ENCODE results near the gene GTF2H4.
"Not testable (repeated sequence)": the region's sequence is repeated elsewhere in the genome, so short reads cannot be mapped to it uniquely, and the experiment has no call there.

DNA sequence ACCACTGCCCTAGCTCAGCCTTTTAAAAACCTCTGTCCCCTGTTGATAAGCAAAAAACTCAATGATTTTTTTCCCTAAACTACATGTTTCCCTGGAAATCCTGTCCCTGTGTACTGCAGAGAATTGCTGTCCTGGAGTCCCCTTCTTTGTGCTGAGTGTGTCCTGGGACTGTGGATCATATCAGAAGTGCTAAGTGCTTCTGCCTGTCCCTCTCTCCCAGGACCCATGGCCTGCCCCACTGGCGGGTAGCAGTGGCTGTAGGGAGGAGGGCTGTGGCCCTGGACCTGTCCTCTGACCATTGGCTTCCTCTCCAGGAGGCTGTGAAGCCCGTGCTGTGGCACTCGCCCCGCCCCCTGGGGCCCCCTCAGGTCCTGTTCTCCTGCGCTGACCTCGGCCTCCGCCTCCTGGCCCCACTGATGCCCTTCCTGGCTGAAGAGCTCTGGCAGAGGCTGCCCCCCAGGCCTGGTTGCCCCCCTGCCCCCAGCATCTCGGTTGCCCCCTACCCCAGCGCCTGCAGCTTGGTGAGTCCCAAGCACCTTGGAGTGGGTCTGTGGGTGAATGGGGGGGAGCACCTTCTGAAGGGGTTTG lies 16.1 kb downstream of the GTF2H4 start:
- TF ChIP-seq, protein P1, sequence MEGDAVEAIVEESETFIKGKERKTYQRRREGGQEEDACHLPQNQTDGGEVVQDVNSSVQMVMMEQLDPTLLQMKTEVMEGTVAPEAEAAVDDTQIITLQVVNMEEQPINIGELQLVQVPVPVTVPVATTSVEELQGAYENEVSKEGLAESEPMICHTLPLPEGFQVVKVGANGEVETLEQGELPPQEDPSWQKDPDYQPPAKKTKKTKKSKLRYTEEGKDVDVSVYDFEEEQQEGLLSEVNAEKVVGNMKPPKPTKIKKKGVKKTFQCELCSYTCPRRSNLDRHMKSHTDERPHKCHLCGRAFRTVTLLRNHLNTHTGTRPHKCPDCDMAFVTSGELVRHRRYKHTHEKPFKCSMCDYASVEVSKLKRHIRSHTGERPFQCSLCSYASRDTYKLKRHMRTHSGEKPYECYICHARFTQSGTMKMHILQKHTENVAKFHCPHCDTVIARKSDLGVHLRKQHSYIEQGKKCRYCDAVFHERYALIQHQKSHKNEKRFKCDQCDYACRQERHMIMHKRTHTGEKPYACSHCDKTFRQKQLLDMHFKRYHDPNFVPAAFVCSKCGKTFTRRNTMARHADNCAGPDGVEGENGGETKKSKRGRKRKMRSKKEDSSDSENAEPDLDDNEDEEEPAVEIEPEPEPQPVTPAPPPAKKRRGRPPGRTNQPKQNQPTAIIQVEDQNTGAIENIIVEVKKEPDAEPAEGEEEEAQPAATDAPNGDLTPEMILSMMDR (IDR thresholded peaks at IDR 0.05) = not testable (repeated sequence)
- TF ChIP-seq POLR2A (IDR thresholded peaks at IDR 0.05) = not testable (repeated sequence)

Data from uterus (tissue), 2 donors.